GM19468 (cell line): ENCODE results near the gene LDB2.

ENCODE experiments used
- ATAC-seq: cut with Tn5 transposase; IDR thresholded peaks from one replicate; pipeline ENCODE4 v1.9.1; 2021; ENCODE audit warnings: mild to moderate bottlenecking, moderate library complexity, moderate number of reproducible peaks; ENCODE audit not compliant: unreplicated experiment; ENCODE audit errors: extremely low read depth

Gene LDB2

DNA sequence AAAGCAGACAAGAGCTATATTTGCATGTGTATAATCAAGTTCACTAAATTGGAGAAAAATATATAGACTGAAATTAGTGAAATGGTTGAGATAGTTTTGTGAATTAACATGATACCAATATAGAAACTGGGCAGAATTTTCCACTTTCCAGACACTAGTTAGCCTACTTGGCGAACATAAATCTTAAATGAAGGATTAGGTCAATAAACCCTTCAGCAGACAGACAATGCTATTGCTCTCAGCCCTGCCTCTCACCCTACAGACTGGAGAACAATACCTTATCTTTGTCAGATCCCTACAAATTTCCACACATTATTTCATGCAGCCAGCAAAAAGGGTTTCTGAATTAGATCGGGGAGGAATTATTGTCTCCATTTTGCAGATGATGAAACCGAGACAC, 435.8 kb downstream of the LDB2 start:
- no peak for ATAC-seq

DNA sequence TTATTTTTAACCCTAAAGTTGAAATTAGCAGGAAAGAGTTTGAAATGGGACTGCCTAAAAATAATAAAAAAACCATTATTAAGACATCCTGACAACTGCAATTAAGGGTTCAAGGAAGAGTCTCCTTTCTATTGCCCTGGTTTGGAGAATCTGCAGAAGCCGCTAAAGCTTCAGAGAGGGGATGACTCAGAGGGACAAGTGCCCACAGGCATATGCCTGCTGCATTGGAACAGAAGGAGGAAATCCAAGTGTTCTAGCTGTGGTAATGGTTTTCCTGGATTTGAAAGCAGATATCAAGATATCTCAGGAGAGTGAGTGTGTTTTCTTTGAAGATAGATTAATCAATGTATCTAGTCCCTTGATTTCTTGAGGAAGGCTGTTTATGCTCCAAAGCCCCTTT, 437.1 kb downstream of the LDB2 start:
- ATAC-seq, result no peak

DNA sequence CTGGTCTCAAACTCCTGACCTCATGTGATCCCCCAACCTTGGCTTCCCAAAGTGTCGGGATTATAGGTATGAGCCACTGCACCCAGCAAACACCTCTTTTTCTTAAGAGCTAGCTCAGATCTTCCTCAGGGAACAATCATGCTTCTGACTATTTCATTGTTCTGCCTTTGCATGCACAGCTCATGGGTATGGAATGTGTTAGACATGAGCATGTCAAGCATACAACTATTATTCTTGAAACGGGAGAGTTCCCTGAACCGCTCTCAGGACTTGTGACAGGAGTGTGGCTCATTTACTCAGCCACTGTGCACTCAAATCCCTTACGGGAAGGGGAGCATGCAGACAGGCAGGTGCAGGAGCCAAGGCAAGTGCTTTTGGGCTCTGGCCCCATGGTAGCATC, 440.5 kb downstream of the LDB2 start:
- no peak for ATAC-seq
